Brain microvascular endothelial cell (primary cell): ENCODE data around the gene FSTL1.

ENCODE experiments used
- DNase-seq: peaks from one replicate; pipeline ENCODE4 v3.0.0-alpha.2; 2020
- H3K27ac ChIP-seq: fragments of 250-450 bp; sonication (Bioruptor Pico); 2 replicates; pipeline ENCODE4 v1.5.1; 2020; ENCODE audit warnings: mild to moderate bottlenecking, moderate library complexity
- H3K27me3 ChIP-seq: fragments of 250-450 bp; sonication (Bioruptor Pico); replicated peaks from 2 replicates; pipeline ENCODE4 v1.5.1; 2020; ENCODE audit warnings: mild to moderate bottlenecking
- H3K36me3 ChIP-seq: fragments of 250-450 bp; sonication (Bioruptor Pico); replicated peaks from 2 replicates; pipeline ENCODE4 v1.5.1; 2020; ENCODE audit warnings: mild to moderate bottlenecking
- H3K4me3 ChIP-seq: 2 replicates; pipeline ENCODE4 v1.5.1; 2011; ENCODE audit warnings: low read depth, mild to moderate bottlenecking, control low read depth, low read length, moderate library complexity
- in situ Hi-C: cut with HindIII; loops from 2 replicates; pipeline ENCODE4 v1.10.0; 2017; ENCODE audit warnings: low sequenced_read_pairs, low pct_ligation_motif_present
- TF ChIP-seq, protein P1 (sequence below): IDR thresholded peaks from 2 replicates; pipeline ENCODE4 v1.5.1; 2011; ENCODE audit warnings: low read depth, mild to moderate bottlenecking, moderate library complexity, low read length, control low read depth, inconsistent platforms; ENCODE audit errors: missing control alignments

FSTL1 gene

GRCh38 chr3:120437559-120437958 is 13.2 kb downstream of the FSTL1 start:
- peaks cover 44% of the 10 kb centered on the region for H3K36me3 ChIP-seq
- no peak for DNase-seq
- no peak overlapping the region for H3K27ac ChIP-seq
- TF ChIP-seq, protein P1, sequence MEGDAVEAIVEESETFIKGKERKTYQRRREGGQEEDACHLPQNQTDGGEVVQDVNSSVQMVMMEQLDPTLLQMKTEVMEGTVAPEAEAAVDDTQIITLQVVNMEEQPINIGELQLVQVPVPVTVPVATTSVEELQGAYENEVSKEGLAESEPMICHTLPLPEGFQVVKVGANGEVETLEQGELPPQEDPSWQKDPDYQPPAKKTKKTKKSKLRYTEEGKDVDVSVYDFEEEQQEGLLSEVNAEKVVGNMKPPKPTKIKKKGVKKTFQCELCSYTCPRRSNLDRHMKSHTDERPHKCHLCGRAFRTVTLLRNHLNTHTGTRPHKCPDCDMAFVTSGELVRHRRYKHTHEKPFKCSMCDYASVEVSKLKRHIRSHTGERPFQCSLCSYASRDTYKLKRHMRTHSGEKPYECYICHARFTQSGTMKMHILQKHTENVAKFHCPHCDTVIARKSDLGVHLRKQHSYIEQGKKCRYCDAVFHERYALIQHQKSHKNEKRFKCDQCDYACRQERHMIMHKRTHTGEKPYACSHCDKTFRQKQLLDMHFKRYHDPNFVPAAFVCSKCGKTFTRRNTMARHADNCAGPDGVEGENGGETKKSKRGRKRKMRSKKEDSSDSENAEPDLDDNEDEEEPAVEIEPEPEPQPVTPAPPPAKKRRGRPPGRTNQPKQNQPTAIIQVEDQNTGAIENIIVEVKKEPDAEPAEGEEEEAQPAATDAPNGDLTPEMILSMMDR = no peak
- no peaks in the 10 kb centered on the region for H3K27me3 ChIP-seq
- no peak overlapping the region for H3K4me3 ChIP-seq
- in situ Hi-C loops = no loop called here

DNA sequence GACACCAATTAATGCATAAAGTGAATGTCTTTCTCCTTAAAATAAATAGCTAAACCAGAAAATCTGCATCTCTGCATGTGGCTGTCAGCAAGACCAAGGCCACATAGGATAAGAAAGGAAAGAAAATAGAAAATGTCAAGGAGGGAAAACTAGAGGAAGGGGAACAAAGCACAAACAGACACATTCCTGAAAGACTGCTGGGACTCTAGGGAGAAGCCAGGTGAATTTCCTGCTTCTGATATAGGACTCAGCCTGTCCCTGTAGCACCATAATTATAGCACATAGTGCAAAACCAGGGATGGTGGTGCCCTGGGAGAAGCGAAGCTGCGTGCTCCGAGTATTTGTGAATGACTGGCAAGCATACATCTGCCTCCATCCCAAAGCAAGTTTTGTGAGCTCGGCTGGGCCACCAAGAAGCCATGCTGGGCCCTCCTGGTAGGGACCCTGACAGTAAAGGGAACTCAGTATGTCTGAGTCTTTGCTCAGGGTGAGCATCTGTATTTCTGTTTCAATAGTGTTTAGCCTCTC is 14.2 kb downstream of the FSTL1 start:
- peaks cover 42% of the 10 kb centered on the region for H3K36me3 ChIP-seq

DNA sequence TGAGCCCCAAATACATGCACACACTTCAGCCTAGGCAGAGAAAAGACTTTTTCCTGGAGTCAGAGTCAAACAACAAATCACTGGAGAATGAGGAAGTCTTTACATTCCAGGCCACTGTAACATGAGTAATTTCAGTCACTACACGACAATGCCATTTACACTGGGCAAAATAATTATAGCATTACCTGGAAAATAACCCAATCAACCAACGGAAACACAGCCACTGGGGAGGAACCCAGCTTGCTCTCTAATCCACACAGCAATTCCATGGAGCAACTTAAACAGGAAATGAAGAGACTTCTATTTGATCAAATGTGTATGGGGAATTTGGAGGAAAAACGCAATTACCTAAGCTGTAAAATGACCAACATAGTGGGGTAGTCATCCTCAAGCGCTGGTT is 15.2 kb downstream of the FSTL1 start:
- in situ Hi-C loops = no loop called here
- peak overlapping the region; percentile 76 for H3K27ac ChIP-seq
- TF ChIP-seq, protein P1 = no peak
- H3K36me3 ChIP-seq = peaks cover 40% of the 10 kb centered on the region
- H3K27me3 ChIP-seq = no peaks in the 10 kb centered on the region
- H3K4me3 ChIP-seq = no peak overlapping the region
- DNase-seq = peak; percentile 53

More for the DNA sequence above, 14.2 kb downstream of the FSTL1 start:
- Histone ChIP-seq H3K27ac (peak overlapping the region; percentile 76), H3K4me3 (no peak overlapping the region), H3K27me3 (no peaks in the 10 kb centered on the region)
- DNase-seq = no peak
- TF ChIP-seq, protein P1 = no peak
- in situ Hi-C loops = no loop called here

GRCh38 chr3:120433662-120434331 is 17.0 kb downstream of the FSTL1 start:
- in situ Hi-C loops = no loop called here
- H3K27ac ChIP-seq = peak overlapping the region; percentile 90
- no peak for DNase-seq
- no peaks in the 10 kb centered on the region for H3K27me3 ChIP-seq
- H3K4me3 ChIP-seq = no peak overlapping the region
- H3K36me3 ChIP-seq = peaks cover 47% of the 10 kb centered on the region
- TF ChIP-seq, protein P1 = no peak

GRCh38 chr3:120432150-120432860 is 18.5 kb downstream of the FSTL1 start:
- peak; percentile 91 for DNase-seq
- H3K36me3 ChIP-seq = peaks cover 48% of the 10 kb centered on the region
- no peaks in the 10 kb centered on the region for H3K27me3 ChIP-seq
- in situ Hi-C loops = no loop called here
- H3K27ac ChIP-seq = peak overlapping the region; percentile 90
- no peak overlapping the region for H3K4me3 ChIP-seq
- TF ChIP-seq, protein P1 = no peak
